CD4-positive, alpha-beta T cell treated with Interleukin-6 for 4 hours (primary cell): Measurements from ENCODE around the gene UROD.

ENCODE experiments used
- DNase-seq: peaks from one replicate; pipeline ENCODE4 v3.0.0-alpha.2; 2020; ENCODE audit warnings: mixed read lengths

Gene UROD

GRCh38 chr1:45009296-45009865, 2.7 kb upstream of the UROD start:
- no peak for DNase-seq

GRCh38 chr1:45009956-45010854, 1.8 kb upstream of the UROD start:
- peak; percentile 49 for DNase-seq

- peak; percentile 77 for DNase-seq
Measured at GRCh38 chr1:45010855-45011811, 921 bp upstream of the UROD start, which contains the start of gene HECTD3. TSS of gene HECTD3 (minus strand) at chr1:45011324. CDS start at chr1:45011257, 67 bp downstream.

GRCh38 chr1:45012639-45013278, 705 bp downstream of the UROD start:
- peak; percentile 61 for DNase-seq

- DNase-seq = no peak
Measured at GRCh38 chr1:45013551-45014209, 1.6 kb downstream of the UROD start.

- peak; percentile 86 for DNase-seq
Measured at GRCh38 chr1:45014321-45015028, 2.4 kb downstream of the UROD start.

- DNase-seq = no peak
Measured at GRCh38 chr1:45015683-45016082, 3.6 kb downstream of the UROD start.

GRCh38 chr1:45016090-45016697, 4.1 kb downstream of the UROD start:
- no peak for DNase-seq

- no peak for DNase-seq
Measured at GRCh38 chr1:45016767-45017166, 4.7 kb downstream of the UROD start.

GRCh38 chr1:45018599-45019230, 6.7 kb downstream of the UROD start:
- DNase-seq = peak; percentile 69

GRCh38 chr1:45023663-45024062, 11.6 kb downstream of the UROD start:
- no peak for DNase-seq

GRCh38 chr1:45026446-45026845, 14.4 kb downstream of the UROD start:
- no peak for DNase-seq

- DNase-seq = no peak
Measured at GRCh38 chr1:45032837-45033236, 20.8 kb downstream of the UROD start.

- no peak for DNase-seq
Measured at GRCh38 chr1:45033356-45033755, 21.3 kb downstream of the UROD start.

GRCh38 chr1:45035631-45036301, 23.7 kb downstream of the UROD start:
- no peak for DNase-seq

- DNase-seq = no peak
Measured at GRCh38 chr1:45037456-45037855, 25.4 kb downstream of the UROD start.

- DNase-seq = no peak
Measured at GRCh38 chr1:45038240-45038639, 26.2 kb downstream of the UROD start.

GRCh38 chr1:45038661-45039364, 26.8 kb downstream of the UROD start:
- DNase-seq = no peak

GRCh38 chr1:45040297-45040696, 28.2 kb downstream of the UROD start:
- no peak for DNase-seq
